ENCODE results near the gene UTP20.

UTP20 gene

DNA sequence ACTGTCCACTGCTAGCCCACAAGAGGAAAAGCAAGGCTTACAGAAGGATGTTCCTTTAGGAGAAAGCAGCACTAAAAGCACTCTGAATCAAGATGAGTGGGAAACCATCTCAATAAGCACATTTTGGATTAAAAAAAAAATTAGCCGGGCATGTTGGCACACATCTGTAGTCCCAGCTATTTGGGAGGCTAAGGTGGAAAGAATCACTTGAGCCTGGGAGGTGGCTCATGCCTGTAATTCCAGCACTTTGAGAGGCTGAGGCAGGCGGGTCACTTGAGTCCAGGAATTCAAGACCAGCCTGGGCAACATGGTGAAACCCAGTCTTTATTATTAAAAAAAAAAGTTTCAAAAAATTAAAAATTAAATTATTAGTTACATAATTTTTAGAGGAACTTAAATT is 144.7 kb downstream of the UTP20 start:
- no peak for DNase-seq (ENCODE audit: extremely low read depth in 1 of 2, low read depth in 1 of 2)

DNA sequence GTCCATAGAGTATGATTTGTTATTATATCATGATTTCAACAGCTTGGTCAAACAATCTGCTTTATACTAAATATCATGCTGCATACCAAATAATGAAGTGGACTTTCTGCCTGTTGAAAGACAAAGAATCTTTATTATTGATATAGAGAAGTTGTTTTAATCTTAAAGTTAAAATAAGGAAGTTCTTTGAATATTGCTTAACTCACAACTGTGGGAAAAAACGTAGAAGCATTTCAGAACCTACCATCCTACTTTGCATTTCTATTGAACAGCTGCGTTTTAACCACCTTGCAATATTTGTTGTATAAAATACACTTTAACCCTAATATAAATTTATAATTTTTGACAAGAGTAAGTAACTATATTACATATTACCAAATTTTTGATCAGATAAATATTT is 150.6 kb downstream of the UTP20 start:
- DNase-seq (ENCODE audit: extremely low read depth in 1 of 2, low read depth in 1 of 2), result no peak

- no peak for DNase-seq (ENCODE audit: extremely low read depth in 1 of 2, low read depth in 1 of 2)
Measured at GRCh38 chr12:101436136-101436535, 156.2 kb downstream of the UTP20 start.
